Breast epithelium (tissue), 4 donors: ENCODE results near the gene EPG5. TPM values are rescaled to one million over a fixed set of nuclear protein-coding genes. Genes with fewer than 3 reads are reported as not detected.

Experiments
- DNase-seq, 2 donors: peaks; one replicate each; pipeline ENCODE4 v3.0.0-alpha.2; 2019; ENCODE audit warnings: low spot score in 2 of 2
- H3K27ac ChIP-seq, 2 donors: fragments of 200-600 bp; sonication (generic) in 1 of 2; one replicate each; pipeline ENCODE4 v1.5.1; 2016 to 2019; ENCODE audit warnings: mild to moderate bottlenecking in 1 of 2
- H3K27me3 ChIP-seq, 2 donors: fragments of 200-600 bp; sonication (generic) in 1 of 2; one replicate each; pipeline versions ENCODE4 v1.5.1 to v1.6.0; 2017 to 2019; ENCODE audit warnings: control low read depth in 1 of 2, mild to moderate bottlenecking in 1 of 2
- H3K36me3 ChIP-seq: fragments of 200-600 bp; one replicate; pipeline ENCODE4 v1.5.1; 2019
- H3K4me1 ChIP-seq, 2 donors: fragments of 200-600 bp; sonication (generic); one replicate each; pipeline ENCODE4 v1.5.1; 2016 to 2019; ENCODE audit warnings: control low read depth in 1 of 2
- H3K4me3 ChIP-seq, 3 donors: fragments of 200-600 bp; sonication (generic); 1 replicate in 2 of 3; 2 replicates in 1 of 3; pipeline ENCODE4 v1.5.1; 2016 to 2019; ENCODE audit warnings: mild to moderate bottlenecking in 3 of 3, moderate library complexity in 2 of 3
- H3K9me3 ChIP-seq, 2 donors: fragments of 200-600 bp; sonication (generic) in 1 of 2; one replicate each; pipeline ENCODE4 v1.5.1; 2016 to 2019; ENCODE audit warnings: control low read depth in 1 of 2
- POLR2A ChIP-seq: fragments of 450-650 bp; IDR thresholded peaks from one replicate; pipeline ENCODE4 v1.6.1; 2016; ENCODE audit warnings: antibody characterized with exemption, mild to moderate bottlenecking, moderate library complexity
- POLR2AphosphoS5 ChIP-seq, 3 donors: sonication (generic); formaldehyde crosslinking; IDR thresholded peaks; one replicate each; pipeline ENCODE4 v1.6.1; 2017; ENCODE audit warnings: antibody characterized with exemption in 3 of 3
- intact Hi-C: fragments of 100-400 bp; cut with DNase I; formaldehyde crosslinking; loops from one replicate; pipeline ENCODE4 v1.15.1; 2023; ENCODE audit warnings: low total_unique reads
- total RNA-seq, 3 donors: library from RNA; depleted of rRNA; stranded (reverse); fragments of >200 nt; gene quantifications; one replicate each; pipeline ENCODE4 v1.1.0, GENCODE V29; 2016
- TF ChIP-seq, protein P1 (sequence below), 3 donors: fragments of 450-650 bp; IDR thresholded peaks; one replicate each; pipeline ENCODE4 v1.5.1; 2016 to 2017; ENCODE audit warnings: antibody characterized with exemption in 3 of 3, mild to moderate bottlenecking in 3 of 3, moderate library complexity in 3 of 3

Gene EPG5
- total RNA-seq, 3 donors from 2014 or later = 38.7 to 64.5 (median 48.8) TPM

GRCh38 chr18:45889419-45890064 lies 77.6 kb downstream of the EPG5 start:
- Histone ChIP-seq H3K4me3 (no peak overlapping the region), H3K27ac (no peak overlapping the region), H3K27me3 (no peaks in the 10 kb centered on the region), H3K4me1 (no peaks in the 10 kb centered on the region), H3K36me3 (no peaks in the 10 kb centered on the region), H3K9me3 (no peaks in the 10 kb centered on the region)
- no peak for DNase-seq
- intact Hi-C loops = no loop called here
- TF ChIP-seq, protein P1, sequence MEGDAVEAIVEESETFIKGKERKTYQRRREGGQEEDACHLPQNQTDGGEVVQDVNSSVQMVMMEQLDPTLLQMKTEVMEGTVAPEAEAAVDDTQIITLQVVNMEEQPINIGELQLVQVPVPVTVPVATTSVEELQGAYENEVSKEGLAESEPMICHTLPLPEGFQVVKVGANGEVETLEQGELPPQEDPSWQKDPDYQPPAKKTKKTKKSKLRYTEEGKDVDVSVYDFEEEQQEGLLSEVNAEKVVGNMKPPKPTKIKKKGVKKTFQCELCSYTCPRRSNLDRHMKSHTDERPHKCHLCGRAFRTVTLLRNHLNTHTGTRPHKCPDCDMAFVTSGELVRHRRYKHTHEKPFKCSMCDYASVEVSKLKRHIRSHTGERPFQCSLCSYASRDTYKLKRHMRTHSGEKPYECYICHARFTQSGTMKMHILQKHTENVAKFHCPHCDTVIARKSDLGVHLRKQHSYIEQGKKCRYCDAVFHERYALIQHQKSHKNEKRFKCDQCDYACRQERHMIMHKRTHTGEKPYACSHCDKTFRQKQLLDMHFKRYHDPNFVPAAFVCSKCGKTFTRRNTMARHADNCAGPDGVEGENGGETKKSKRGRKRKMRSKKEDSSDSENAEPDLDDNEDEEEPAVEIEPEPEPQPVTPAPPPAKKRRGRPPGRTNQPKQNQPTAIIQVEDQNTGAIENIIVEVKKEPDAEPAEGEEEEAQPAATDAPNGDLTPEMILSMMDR (IDR thresholded peaks at IDR 0.05) = no peak
- TF ChIP-seq POLR2AphosphoS5 (IDR thresholded peaks at IDR 0.05) = no peak
- TF ChIP-seq POLR2A = no peak

DNA sequence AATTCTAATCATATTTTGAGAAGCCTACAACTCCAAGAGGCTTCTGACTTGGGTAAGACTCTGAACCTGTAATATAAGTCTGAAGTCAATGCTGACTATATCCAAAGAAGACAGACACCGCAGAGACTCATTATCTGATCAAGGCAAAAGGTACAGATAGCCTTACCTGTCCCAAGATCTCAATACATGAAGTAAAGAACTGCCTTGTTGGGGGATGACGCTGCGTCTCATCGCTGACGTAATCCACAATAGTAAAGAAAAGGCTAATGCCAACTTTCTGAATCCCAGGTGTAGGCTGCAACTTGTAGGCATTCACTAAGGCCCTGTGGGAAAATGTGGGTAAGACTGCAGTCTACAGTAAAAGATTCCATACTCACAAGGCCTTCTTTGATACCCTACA lies 79.5 kb downstream of the EPG5 start:
- TF ChIP-seq POLR2AphosphoS5 (IDR thresholded peaks at IDR 0.05) = no peak
- TF ChIP-seq POLR2A = no peak
- TF ChIP-seq, protein P1 (IDR thresholded peaks at IDR 0.05) = no peak
- Histone ChIP-seq H3K36me3 (no peaks in the 10 kb centered on the region), H3K27ac (no peak overlapping the region), H3K4me1 (no peaks in the 10 kb centered on the region), H3K27me3 (no peaks in the 10 kb centered on the region), H3K4me3 (no peak overlapping the region), H3K9me3 (no peaks in the 10 kb centered on the region)
- intact Hi-C loops = no loop called here
- no peak for DNase-seq

DNA sequence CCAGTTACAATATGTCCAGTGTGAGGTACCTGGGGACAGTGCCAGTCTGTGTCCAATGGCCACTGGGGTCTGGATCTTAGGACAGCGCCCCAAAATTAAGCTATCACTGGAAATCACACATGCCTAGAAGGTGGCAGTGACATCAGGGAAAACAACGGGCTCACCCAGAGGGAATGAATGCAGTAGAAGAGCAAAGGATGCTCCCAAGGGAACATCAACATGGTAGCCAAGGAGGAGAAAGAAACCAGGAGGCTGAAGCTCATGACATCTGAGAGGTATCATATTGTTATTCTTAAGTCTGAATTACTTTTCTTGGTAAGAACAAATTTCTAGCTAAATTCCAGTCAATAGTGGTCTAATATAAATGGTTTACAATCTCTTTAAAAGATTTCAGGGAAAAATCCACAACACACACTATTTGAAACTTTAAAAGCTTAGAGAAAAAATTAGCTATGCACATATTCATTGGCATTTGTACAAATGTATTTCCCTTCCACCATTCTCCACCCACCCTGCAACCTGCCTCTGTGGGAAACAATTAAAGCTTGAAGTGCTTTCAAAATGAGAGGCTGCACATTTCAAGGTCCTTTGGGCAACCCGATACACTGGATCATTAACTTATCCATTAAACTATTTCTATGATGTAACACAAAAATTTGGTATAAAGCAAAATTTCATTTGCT lies 86.1 kb downstream of the EPG5 start:
- Histone ChIP-seq H3K4me1 (no peaks in the 10 kb centered on the region), H3K36me3 (no peaks in the 10 kb centered on the region), H3K27me3 (no peaks in the 10 kb centered on the region), H3K27ac (no peak overlapping the region), H3K9me3 (no peaks in the 10 kb centered on the region), H3K4me3 (no peak overlapping the region)
- no peak for DNase-seq
- intact Hi-C loops = no loop called here
- TF ChIP-seq, protein P1 (IDR thresholded peaks at IDR 0.05) = no peak
- no peak for TF ChIP-seq POLR2AphosphoS5 (IDR thresholded peaks at IDR 0.05)
- TF ChIP-seq POLR2A = no peak

- H3K9me3 ChIP-seq = no peaks in the 10 kb centered on the region
- intact Hi-C loops = no loop called here
- no peaks in the 10 kb centered on the region for H3K27me3 ChIP-seq
- H3K4me3 ChIP-seq = no peak overlapping the region
- peak; percentile 45 to 73 for DNase-seq
- peak overlapping the region in 1 of 2 donors; percentile 9 for H3K27ac ChIP-seq
- TF ChIP-seq POLR2A = no peak
- TF ChIP-seq, protein P1 (IDR thresholded peaks at IDR 0.05) = peak; percentile 86 to 97 (median 92)
- no peaks in the 10 kb centered on the region for H3K4me1 ChIP-seq
- peaks cover 7% of the 10 kb centered on the region for H3K36me3 ChIP-seq
Observed at GRCh38 chr18:45879681-45880655, 87.2 kb downstream of the EPG5 start.
